Transverse colon (tissue), 4 donors: Measurements from ENCODE around the gene RPRD2. TPM values are rescaled to one million over a fixed set of nuclear protein-coding genes. Genes with fewer than 3 reads are reported as not detected.
"Not testable (repeated sequence)": the region's sequence is repeated elsewhere in the genome, so short reads cannot be mapped to it uniquely, and the experiment has no call there.

ENCODE experiments used
- DNase-seq: peaks from one replicate; pipeline ENCODE4 v3.0.0-alpha.2; 2019
- H3K27ac ChIP-seq, 4 donors: fragments of 200-600 bp; sonication (generic); 2 replicates each; pipeline ENCODE4 v1.5.1; 2016 to 2018; ENCODE audit warnings: inconsistent platforms in 4 of 4
- H3K27me3 ChIP-seq: fragments of 200-600 bp; sonication (generic); 2 replicates; pipeline ENCODE4 v1.5.1; 2017; ENCODE audit warnings: inconsistent platforms
- H3K36me3 ChIP-seq, 4 donors: fragments of 200-600 bp; sonication (generic); 2 replicates each; pipeline ENCODE4 v1.5.1; 2017 to 2019; ENCODE audit warnings: inconsistent platforms in 4 of 4
- H3K4me1 ChIP-seq, 4 donors: fragments of 200-600 bp; sonication (generic); 2 replicates each; pipeline ENCODE4 v1.5.1; 2017 to 2020; ENCODE audit warnings: inconsistent platforms in 4 of 4
- H3K4me3 ChIP-seq, 4 donors: fragments of 200-600 bp; sonication (generic); 1 replicate in 1 of 4; 2 replicates in 3 of 4; pipeline versions ENCODE4 v1.5.1 to v1.6.1; 2017 to 2019; ENCODE audit warnings: inconsistent platforms in 4 of 4
- H3K9me3 ChIP-seq, 2 donors: fragments of 200-600 bp; sonication (generic); 2 replicates each; pipeline ENCODE4 v1.5.1; 2017 to 2019; ENCODE audit warnings: inconsistent platforms in 2 of 2
- EP300 ChIP-seq: sonication (generic); formaldehyde crosslinking; IDR thresholded peaks from one replicate; pipeline ENCODE4 v1.6.1; 2017; ENCODE audit warnings: antibody characterized with exemption, low read depth
- POLR2A ChIP-seq: fragments of 450-650 bp; IDR thresholded peaks from one replicate; pipeline ENCODE4 v1.6.1; 2016; ENCODE audit warnings: antibody characterized with exemption, mild to moderate bottlenecking, moderate library complexity
- POLR2AphosphoS5 ChIP-seq, 3 donors: sonication (generic); formaldehyde crosslinking; IDR thresholded peaks; one replicate each; pipeline ENCODE4 v1.6.1; 2016; ENCODE audit warnings: antibody characterized with exemption in 3 of 3
- WGBS, 2 donors: methylation state at CpG; one replicate each; pipeline ENCODE4 v1.1.5; 2018; ENCODE audit warnings: low coverage in 1 of 2; 5-methylcytosine and 5-hydroxymethylcytosine counted together
- in situ Hi-C, 4 donors: fragments of 200-750 bp; cut with MboI; loops; one replicate each; pipeline versions ENCODE4 v1.15.0 to v1.15.1; 2017; ENCODE audit warnings: low sequenced_read_pairs in 3 of 4, low pct_ligation_motif_present in 1 of 4, low pct_unique_long_range_greater_than_20kb in 1 of 4
- intact Hi-C: fragments of 100-400 bp; cut with DNase I; formaldehyde crosslinking; loops from one replicate; pipeline ENCODE4 v1.15.1; 2023; ENCODE audit warnings: low total_unique reads
- total RNA-seq, 4 donors: library from RNA; depleted of rRNA; stranded (reverse); fragments of >200 nt; gene quantifications; one replicate each; pipeline ENCODE4 v1.1.0, GENCODE V29; 2016
- TF ChIP-seq, protein P1 (sequence below), 5 experiments: fragments of 200-600 bp in 3 of 5; fragments of 450-650 bp in 2 of 5; sonication (generic) in 3 of 5; IDR thresholded peaks; 1 replicate in 2 of 5; 2 replicates in 3 of 5; pipeline ENCODE4 v1.5.1; 2016 to 2017; ENCODE audit warnings: antibody characterized with exemption in 5 of 5, inconsistent platforms in 3 of 5, mild to moderate bottlenecking in 2 of 5, moderate library complexity in 1 of 5

The RPRD2 gene
- total RNA-seq, 4 donors from 2014 or later, result 18.7 to 36.4 (median 26.1) TPM

DNA sequence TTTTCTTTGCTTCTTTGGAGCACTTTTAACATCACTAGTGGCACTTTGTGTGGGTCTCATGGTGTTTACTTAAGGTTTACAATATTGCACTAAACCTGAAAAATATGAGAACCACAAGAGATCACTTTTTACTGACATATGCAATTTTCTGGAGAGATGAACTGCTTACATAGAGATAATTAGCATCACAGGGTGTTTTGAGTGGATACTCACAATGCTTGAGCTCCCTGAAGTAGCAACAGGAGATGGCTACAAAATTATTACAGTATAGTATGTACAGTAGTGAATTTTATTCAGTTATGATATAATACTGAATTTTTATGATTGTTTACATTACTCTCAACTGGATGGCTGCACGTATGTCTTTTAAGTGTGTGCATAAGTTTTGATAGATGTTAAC lies 22.6 kb downstream of the RPRD2 start:
- no peaks in the 10 kb centered on the region for H3K9me3 ChIP-seq
- DNase-seq, result no peak
- peaks cover 12 to 27% (median 19%) of the 10 kb centered on the region in 4 donors for H3K4me1 ChIP-seq
- intact Hi-C loops, result no loop called here
- in situ Hi-C loops, result no loop called here
- H3K36me3 ChIP-seq, result no peaks in the 10 kb centered on the region
- no peak overlapping the region for H3K4me3 ChIP-seq
- TF ChIP-seq POLR2A (no peak), EP300 (no peak)
- H3K27ac ChIP-seq, result no peak overlapping the region
- 43 to 50% methylated on average over 1 of the region's 1 CpG for WGBS, 2 donors
- H3K27me3 ChIP-seq, result no peaks in the 10 kb centered on the region

GRCh38 chr1:150387200-150387599 lies 23.3 kb downstream of the RPRD2 start:
- in situ Hi-C loops, result no loop called here
- TF ChIP-seq POLR2AphosphoS5 (IDR thresholded peaks at IDR 0.05) (no peak), EP300 (no peak), POLR2A (no peak)
- TF ChIP-seq, protein P1, sequence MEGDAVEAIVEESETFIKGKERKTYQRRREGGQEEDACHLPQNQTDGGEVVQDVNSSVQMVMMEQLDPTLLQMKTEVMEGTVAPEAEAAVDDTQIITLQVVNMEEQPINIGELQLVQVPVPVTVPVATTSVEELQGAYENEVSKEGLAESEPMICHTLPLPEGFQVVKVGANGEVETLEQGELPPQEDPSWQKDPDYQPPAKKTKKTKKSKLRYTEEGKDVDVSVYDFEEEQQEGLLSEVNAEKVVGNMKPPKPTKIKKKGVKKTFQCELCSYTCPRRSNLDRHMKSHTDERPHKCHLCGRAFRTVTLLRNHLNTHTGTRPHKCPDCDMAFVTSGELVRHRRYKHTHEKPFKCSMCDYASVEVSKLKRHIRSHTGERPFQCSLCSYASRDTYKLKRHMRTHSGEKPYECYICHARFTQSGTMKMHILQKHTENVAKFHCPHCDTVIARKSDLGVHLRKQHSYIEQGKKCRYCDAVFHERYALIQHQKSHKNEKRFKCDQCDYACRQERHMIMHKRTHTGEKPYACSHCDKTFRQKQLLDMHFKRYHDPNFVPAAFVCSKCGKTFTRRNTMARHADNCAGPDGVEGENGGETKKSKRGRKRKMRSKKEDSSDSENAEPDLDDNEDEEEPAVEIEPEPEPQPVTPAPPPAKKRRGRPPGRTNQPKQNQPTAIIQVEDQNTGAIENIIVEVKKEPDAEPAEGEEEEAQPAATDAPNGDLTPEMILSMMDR (IDR thresholded peaks at IDR 0.05), result no peak
- intact Hi-C loops, result no loop called here

DNA sequence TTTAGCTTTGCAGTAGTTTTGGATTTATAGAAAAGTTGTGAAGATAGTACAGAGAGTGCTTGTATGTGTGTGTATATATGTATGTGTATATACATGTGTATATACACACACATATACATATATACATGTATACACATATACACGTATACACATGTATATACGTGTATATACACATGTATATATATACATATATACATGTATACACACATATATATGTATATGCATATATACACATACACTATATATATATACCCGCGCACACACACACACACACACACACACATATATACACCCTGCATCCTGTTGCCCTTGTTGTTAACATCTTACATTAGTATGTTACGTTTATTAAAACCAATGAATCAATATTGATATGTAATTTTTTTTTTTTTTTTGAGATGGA lies 24.3 kb downstream of the RPRD2 start:
- WGBS, 2 donors, result 93 to 97% methylated on average over 5 of the region's 5 CpGs
- Histone ChIP-seq H3K27ac (no peak overlapping the region), H3K4me1 (peaks cover 12 to 27% (median 19%) of the 10 kb centered on the region in 4 donors), H3K36me3 (no peaks in the 10 kb centered on the region), H3K27me3 (no peaks in the 10 kb centered on the region), H3K9me3 (no peaks in the 10 kb centered on the region), H3K4me3 (no peak overlapping the region)
- in situ Hi-C loops (no loop called here), intact Hi-C loops (no loop called here)
- DNase-seq, result no peak
- TF ChIP-seq POLR2A (no peak), EP300 (no peak), POLR2AphosphoS5 (IDR thresholded peaks at IDR 0.05) (no peak)
- TF ChIP-seq, protein P1 (IDR thresholded peaks at IDR 0.05), result no peak

More at GRCh38 chr1:150387200-150387599, 23.3 kb downstream of the RPRD2 start:
- Histone ChIP-seq H3K27ac (peak overlapping the region in 1 of 4 donors; percentile 22), H3K4me3 (no peak overlapping the region), H3K36me3 (no peaks in the 10 kb centered on the region), H3K27me3 (no peaks in the 10 kb centered on the region), H3K9me3 (no peaks in the 10 kb centered on the region), H3K4me1 (peaks cover 12 to 27% (median 19%) of the 10 kb centered on the region in 4 donors)
- DNase-seq, result no peak

DNA sequence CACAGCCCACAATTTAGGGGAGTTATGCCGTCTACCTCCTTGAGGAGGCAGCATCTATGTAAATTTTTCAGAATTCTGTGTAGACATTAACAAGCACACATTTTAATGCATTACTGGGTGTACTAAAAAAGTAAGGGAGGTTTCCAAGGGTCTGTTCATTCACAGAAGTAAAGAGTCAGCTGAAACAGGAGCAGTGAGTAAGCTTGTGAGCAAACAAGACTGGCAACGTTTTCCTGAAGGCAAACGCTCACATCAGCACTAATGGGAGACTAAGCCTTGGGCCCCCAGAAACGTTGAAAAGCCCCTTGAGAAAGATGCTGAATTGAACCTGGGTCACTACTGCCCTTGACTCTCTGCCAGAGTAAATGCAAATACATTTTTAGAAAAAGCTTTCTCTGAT lies 25.7 kb downstream of the RPRD2 start:
- no peaks in the 10 kb centered on the region for H3K27me3 ChIP-seq
- WGBS, 2 donors, result 38 to 52% methylated on average over 3 to 4 of the region's 4 CpGs
- intact Hi-C loops (no loop called here), in situ Hi-C loops (no loop called here)
- H3K4me1 ChIP-seq, result peaks cover 12 to 27% (median 19%) of the 10 kb centered on the region in 4 donors
- no peak overlapping the region for H3K27ac ChIP-seq
- no peak overlapping the region for H3K4me3 ChIP-seq
- H3K9me3 ChIP-seq, result no peaks in the 10 kb centered on the region
- TF ChIP-seq POLR2AphosphoS5 (IDR thresholded peaks at IDR 0.05) (no peak), POLR2A (no peak), EP300 (no peak)
- TF ChIP-seq, protein P1 (IDR thresholded peaks at IDR 0.05), result no peak
- no peaks in the 10 kb centered on the region for H3K36me3 ChIP-seq
- DNase-seq, result no peak

DNA sequence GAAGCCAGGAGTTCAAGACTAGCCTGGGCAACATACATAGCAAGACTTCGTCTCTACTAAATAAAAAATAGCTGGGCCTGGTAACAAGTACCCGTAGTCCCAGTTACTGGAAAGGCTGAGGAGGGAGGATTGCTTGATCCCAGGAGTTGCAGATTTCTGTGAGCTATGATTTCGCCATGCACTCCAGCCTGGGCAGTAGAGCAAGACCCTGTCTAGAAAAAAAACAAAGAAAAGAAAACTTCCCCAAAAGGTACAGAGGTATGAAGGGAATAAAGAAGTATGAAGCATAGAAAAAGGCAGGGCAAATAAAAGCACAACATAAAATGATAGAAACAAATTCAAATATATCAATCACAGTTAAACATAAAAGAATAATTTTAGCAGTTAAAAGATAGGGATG lies 28.7 kb downstream of the RPRD2 start:
- H3K27ac ChIP-seq, result no peak overlapping the region
- in situ Hi-C loops (no loop called here), intact Hi-C loops (no loop called here)
- H3K36me3 ChIP-seq, result no peaks in the 10 kb centered on the region
- DNase-seq, result no peak
- no peak overlapping the region for H3K4me3 ChIP-seq
- H3K27me3 ChIP-seq, result no peaks in the 10 kb centered on the region
- no peaks in the 10 kb centered on the region for H3K9me3 ChIP-seq
- peaks cover 0 to 4% (median 3%) of the 10 kb centered on the region in 4 donors for H3K4me1 ChIP-seq
- no peak for TF ChIP-seq EP300
- no peak for TF ChIP-seq POLR2A
- TF ChIP-seq POLR2AphosphoS5 (IDR thresholded peaks at IDR 0.05), result no peak
- TF ChIP-seq, protein P1 (IDR thresholded peaks at IDR 0.05), result no peak
- WGBS, 2 donors, result 95 to 100% methylated on average over 2 to 3 of the region's 3 CpGs

DNA sequence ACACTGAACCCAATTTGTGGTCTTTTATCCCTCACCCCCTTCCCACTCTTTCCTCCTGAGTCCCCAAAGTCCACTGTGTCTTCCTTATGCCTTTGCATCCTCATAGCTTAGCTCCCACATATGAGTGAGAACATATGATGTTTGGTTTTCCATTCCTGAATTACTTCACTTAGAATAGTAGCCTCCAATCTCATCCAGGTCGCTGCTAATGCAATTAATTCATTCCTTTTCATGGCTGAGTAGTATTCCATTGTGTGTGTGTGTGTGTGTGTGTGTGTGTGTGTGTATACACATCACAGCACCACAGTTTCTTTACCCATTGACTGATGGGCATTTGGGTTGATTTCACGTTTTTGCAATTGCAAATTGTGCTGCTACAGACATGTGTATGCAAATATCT lies 31.2 kb downstream of the RPRD2 start:
- in situ Hi-C loops, DNase-seq, H3K4me3 ChIP-seq, H3K27me3 ChIP-seq, intact Hi-C loops, H3K4me1 ChIP-seq, H3K36me3 ChIP-seq, H3K27ac ChIP-seq, H3K9me3 ChIP-seq: not testable (repeated sequence)
- WGBS, 2 donors, result 94% methylated on average over 2 of the region's 2 CpGs; no CpG with 5 or more reads in 1 of the 2 donors
